H1 (cell line): ENCODE results near the gene RAB5B. TPM values are rescaled to one million over a fixed set of nuclear protein-coding genes. Genes with fewer than 3 reads are reported as not detected.

ENCODE experiments used
- BACH1 ChIP-seq: IDR thresholded peaks from 2 replicates; pipeline ENCODE4 v1.6.1; 2012; ENCODE audit warnings: low read length, improper control_type of control experiment
- FOSL1 ChIP-seq: IDR thresholded peaks from 2 replicates; pipeline ENCODE4 v1.6.1; 2011; ENCODE audit warnings: mild to moderate bottlenecking, low read depth, low read length, moderate library complexity; ENCODE audit not compliant: insufficient read depth
- polyA plus RNA-seq, 7 experiments: library from polyadenylated mRNA; depleted of rRNA in 3 of 7; stranded (reverse) in 5 of 7; unstranded in 2 of 7; fragments of >200 nt in 5 of 7; fragments of 200-250 nt in 2 of 7; gene quantifications; 1 replicate in 5 of 7; 2 replicates in 1 of 7; 4 replicates in 1 of 7; pipeline versions ENCODE4 v1.2.1 to v1.2.3, GENCODE V29; 2011 to 2013; ENCODE audit warnings: missing spikeins in 2 of 7, mixed read lengths in 2 of 7
- total RNA-seq: library from RNA; stranded (reverse); fragmentation: NEBNext Ultra II Directional; extraction: Animal tissue kit (Norgen Biotek cat#: 25700); gene quantifications from 2 replicates; pipeline ENCODE4 v1.2.1, GENCODE V29; 2021
- TF ChIP-seq, protein P1 (sequence below): fragments of 300-600 bp; sonication (generic); IDR thresholded peaks from 2 replicates; pipeline ENCODE4 v1.7.1; 2012; ENCODE audit warnings: low read length, moderate library complexity, mild to moderate bottlenecking, inconsistent platforms; ENCODE audit not compliant: insufficient replicate concordance
- TF ChIP-seq, protein P2 (sequence below), 3 experiments: IDR thresholded peaks; 1 replicate in 2 of 3; 2 replicates in 1 of 3; pipeline versions ENCODE4 v1.5.1 to v1.6.1; 2011; ENCODE audit warnings: low read length in 3 of 3, mild to moderate bottlenecking in 3 of 3, inconsistent platforms in 2 of 3, low read depth in 1 of 3, moderate library complexity in 1 of 3; ENCODE audit not compliant: insufficient read depth in 1 of 3; ENCODE audit errors: control extremely low read depth in 1 of 3

The RAB5B gene
- total and polyA plus RNA-seq, 2 of the 8 experiments (the other 6 are each of a cell fraction or from before 2014, with no cell fraction given) = 56.7 to 62.4 TPM

DNA sequence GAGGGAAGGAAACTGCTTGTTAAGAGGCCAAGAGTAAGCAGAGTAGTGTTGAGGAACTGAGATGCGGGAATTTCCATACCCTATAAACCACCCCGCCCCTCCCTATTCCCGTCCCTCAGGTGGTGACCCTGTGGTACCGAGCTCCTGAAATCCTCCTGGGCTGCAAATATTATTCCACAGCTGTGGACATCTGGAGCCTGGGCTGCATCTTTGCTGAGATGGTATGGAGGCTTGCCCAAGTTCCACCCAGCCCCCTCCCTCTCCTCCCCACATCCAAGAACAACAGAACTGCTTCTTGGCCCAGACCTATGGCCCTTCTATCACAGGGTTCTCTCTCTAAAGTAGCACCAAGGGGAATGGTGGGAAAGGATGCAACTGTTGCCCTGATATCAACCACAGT lies 4.5 kb upstream of the RAB5B start (continued):
- TF ChIP-seq, protein P1, sequence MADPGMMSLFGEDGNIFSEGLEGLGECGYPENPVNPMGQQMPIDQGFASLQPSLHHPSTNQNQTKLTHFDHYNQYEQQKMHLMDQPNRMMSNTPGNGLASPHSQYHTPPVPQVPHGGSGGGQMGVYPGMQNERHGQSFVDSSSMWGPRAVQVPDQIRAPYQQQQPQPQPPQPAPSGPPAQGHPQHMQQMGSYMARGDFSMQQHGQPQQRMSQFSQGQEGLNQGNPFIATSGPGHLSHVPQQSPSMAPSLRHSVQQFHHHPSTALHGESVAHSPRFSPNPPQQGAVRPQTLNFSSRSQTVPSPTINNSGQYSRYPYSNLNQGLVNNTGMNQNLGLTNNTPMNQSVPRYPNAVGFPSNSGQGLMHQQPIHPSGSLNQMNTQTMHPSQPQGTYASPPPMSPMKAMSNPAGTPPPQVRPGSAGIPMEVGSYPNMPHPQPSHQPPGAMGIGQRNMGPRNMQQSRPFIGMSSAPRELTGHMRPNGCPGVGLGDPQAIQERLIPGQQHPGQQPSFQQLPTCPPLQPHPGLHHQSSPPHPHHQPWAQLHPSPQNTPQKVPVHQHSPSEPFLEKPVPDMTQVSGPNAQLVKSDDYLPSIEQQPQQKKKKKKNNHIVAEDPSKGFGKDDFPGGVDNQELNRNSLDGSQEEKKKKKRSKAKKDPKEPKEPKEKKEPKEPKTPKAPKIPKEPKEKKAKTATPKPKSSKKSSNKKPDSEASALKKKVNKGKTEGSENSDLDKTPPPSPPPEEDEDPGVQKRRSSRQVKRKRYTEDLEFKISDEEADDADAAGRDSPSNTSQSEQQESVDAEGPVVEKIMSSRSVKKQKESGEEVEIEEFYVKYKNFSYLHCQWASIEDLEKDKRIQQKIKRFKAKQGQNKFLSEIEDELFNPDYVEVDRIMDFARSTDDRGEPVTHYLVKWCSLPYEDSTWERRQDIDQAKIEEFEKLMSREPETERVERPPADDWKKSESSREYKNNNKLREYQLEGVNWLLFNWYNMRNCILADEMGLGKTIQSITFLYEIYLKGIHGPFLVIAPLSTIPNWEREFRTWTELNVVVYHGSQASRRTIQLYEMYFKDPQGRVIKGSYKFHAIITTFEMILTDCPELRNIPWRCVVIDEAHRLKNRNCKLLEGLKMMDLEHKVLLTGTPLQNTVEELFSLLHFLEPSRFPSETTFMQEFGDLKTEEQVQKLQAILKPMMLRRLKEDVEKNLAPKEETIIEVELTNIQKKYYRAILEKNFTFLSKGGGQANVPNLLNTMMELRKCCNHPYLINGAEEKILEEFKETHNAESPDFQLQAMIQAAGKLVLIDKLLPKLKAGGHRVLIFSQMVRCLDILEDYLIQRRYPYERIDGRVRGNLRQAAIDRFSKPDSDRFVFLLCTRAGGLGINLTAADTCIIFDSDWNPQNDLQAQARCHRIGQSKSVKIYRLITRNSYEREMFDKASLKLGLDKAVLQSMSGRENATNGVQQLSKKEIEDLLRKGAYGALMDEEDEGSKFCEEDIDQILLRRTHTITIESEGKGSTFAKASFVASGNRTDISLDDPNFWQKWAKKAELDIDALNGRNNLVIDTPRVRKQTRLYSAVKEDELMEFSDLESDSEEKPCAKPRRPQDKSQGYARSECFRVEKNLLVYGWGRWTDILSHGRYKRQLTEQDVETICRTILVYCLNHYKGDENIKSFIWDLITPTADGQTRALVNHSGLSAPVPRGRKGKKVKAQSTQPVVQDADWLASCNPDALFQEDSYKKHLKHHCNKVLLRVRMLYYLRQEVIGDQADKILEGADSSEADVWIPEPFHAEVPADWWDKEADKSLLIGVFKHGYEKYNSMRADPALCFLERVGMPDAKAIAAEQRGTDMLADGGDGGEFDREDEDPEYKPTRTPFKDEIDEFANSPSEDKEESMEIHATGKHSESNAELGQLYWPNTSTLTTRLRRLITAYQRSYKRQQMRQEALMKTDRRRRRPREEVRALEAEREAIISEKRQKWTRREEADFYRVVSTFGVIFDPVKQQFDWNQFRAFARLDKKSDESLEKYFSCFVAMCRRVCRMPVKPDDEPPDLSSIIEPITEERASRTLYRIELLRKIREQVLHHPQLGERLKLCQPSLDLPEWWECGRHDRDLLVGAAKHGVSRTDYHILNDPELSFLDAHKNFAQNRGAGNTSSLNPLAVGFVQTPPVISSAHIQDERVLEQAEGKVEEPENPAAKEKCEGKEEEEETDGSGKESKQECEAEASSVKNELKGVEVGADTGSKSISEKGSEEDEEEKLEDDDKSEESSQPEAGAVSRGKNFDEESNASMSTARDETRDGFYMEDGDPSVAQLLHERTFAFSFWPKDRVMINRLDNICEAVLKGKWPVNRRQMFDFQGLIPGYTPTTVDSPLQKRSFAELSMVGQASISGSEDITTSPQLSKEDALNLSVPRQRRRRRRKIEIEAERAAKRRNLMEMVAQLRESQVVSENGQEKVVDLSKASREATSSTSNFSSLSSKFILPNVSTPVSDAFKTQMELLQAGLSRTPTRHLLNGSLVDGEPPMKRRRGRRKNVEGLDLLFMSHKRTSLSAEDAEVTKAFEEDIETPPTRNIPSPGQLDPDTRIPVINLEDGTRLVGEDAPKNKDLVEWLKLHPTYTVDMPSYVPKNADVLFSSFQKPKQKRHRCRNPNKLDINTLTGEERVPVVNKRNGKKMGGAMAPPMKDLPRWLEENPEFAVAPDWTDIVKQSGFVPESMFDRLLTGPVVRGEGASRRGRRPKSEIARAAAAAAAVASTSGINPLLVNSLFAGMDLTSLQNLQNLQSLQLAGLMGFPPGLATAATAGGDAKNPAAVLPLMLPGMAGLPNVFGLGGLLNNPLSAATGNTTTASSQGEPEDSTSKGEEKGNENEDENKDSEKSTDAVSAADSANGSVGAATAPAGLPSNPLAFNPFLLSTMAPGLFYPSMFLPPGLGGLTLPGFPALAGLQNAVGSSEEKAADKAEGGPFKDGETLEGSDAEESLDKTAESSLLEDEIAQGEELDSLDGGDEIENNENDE = no peak
- TF ChIP-seq BACH1 (no peak), FOSL1 (no peak)
- TF ChIP-seq, protein P2, sequence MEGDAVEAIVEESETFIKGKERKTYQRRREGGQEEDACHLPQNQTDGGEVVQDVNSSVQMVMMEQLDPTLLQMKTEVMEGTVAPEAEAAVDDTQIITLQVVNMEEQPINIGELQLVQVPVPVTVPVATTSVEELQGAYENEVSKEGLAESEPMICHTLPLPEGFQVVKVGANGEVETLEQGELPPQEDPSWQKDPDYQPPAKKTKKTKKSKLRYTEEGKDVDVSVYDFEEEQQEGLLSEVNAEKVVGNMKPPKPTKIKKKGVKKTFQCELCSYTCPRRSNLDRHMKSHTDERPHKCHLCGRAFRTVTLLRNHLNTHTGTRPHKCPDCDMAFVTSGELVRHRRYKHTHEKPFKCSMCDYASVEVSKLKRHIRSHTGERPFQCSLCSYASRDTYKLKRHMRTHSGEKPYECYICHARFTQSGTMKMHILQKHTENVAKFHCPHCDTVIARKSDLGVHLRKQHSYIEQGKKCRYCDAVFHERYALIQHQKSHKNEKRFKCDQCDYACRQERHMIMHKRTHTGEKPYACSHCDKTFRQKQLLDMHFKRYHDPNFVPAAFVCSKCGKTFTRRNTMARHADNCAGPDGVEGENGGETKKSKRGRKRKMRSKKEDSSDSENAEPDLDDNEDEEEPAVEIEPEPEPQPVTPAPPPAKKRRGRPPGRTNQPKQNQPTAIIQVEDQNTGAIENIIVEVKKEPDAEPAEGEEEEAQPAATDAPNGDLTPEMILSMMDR (IDR thresholded peaks at IDR 0.05; ENCODE audit: control extremely low read depth in 1 of 3, insufficient read depth in 1 of 3, low read depth in 1 of 3, low read length in 3 of 3) = no peak
